Kidney tubule cell (primary cell): Measurements from ENCODE around the gene MOGAT1.
"Not testable (repeated sequence)": the region's sequence is repeated elsewhere in the genome, so short reads cannot be mapped to it uniquely, and the experiment has no call there.

ENCODE experiments used
- DNase-seq: peaks from one replicate; pipeline ENCODE4 v3.0.0-alpha.2; 2018; ENCODE audit warnings: low spot score

MOGAT1 gene

DNA sequence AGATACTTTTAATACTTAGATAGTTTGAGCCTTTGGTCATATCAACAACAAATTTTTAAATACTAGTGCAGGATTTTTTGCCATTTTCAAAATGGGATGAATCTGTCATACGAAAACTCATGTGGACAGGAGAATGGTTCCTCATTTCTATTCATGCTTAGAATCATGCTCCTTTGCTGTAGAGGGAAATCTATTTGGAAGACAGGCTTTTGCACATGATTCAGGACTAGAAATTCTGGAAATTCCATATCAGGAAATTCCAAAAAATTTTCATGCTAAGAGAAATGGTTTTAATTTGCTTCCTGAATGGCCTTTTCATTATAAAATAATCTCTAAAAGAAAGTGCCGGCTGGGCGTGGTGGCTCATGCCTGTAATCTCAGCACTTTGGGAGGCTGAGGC lies 39.3 kb downstream of the MOGAT1 start:
- no peak for DNase-seq

DNA sequence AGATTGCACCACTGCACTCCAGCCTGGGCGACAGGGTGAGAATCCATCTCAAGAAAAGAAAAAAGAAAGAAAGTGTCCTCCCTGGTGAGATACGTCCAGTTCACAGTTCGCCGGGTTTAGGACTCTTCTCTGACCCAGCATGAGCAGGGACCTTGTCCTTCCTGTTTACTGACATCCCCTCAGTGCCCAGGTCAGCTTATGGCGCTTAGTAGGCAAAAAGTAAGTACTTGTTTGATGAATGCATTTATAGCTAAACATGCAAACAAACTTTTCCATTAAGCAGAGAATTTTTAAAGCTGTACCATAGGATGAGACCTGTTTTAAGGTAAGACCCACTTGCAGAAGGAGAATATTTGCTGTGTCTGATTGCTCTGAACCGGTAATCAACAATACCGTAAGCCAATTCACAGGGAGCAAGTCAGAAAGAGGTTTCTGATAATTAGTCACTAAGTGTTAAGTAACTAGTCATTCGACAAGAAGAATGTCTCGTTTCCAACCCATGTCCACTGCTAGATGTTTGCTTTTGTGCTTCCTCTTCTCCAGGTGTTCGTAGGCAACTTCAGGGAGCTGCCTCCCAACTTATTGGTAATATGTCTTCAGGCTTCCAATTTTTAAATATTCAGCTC lies 40.0 kb downstream of the MOGAT1 start:
- DNase-seq: no peak

DNA sequence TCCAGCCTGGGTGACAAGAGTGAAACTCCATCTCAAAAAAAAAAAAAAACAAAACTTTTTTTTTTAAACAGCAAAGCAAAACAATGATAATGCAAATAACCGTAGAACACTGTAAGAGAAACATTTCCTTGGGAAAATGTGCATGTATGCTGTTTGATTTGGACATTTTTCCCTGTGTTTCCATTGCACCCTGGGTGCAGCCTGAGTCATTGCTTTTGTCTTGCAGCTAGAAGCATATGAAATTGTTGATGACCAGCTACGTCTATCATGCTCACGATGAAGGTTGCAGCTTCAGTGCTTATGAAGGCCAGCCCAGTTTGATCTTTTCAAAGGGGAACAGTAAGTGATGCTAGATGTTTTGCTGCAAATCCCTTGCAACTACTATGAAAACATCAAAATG lies 41.5 kb downstream of the MOGAT1 start:
- DNase-seq: no peak

DNA sequence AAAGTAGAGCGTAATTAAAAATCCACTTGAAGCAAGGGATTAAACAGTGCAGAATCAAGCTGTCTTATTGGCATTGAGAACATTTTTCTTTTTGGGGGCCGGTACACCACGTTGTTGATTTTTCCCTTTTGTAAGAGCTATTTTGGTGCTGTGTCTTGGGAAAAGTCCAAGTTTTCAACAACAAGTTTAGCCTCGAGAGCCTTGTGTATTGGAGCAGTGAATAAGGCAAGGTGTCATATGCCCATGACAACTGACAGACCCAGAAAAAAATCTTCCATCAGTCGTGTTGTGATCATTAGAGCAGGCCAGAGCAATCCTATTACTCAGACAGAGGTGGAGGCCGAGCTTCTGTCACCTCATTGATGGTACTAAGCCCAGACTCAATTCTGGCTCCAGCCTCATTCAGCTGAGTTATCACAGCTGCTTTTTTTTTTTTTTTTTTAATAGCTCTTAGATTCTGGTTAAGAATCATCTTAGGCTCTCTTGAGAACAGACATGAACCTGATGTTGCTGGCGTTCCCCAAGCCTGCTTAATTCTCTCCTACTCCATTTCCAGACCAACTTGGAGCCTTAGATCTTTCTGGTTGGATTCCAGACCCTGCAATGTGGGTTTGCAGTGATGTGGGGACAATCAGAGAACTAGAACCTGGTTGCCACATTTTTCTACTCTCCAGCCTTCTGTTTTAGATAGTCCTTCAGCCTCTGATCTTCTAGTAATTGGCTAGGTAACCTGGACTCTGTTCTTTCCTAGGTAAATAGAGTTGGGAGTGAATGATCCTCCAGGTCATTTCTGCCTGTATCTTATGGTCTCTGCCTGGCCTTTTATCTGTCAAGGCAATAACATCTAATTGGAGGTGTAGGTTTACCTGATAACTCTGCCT lies 43.1 kb downstream of the MOGAT1 start:
- no peak for DNase-seq

DNA sequence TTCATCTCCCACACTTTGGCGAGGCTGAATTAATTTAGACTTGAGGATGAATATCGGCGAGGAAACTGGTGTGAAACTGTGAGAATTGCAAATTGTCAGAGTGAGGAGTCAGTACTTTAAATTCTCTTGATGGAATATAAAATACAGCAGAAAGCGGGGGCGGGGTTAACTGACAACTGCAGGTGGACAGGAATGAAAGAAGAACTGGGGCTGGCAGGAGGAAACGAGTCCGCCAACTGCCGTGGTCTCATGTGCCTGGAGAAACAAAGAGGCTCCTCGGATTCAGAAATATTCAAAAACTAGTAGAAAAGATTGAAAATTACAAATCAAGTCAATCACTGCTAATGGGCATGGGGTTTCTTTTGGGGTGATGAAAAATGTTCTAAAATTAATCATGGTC lies 44.3 kb downstream of the MOGAT1 start:
- no peak for DNase-seq

DNA sequence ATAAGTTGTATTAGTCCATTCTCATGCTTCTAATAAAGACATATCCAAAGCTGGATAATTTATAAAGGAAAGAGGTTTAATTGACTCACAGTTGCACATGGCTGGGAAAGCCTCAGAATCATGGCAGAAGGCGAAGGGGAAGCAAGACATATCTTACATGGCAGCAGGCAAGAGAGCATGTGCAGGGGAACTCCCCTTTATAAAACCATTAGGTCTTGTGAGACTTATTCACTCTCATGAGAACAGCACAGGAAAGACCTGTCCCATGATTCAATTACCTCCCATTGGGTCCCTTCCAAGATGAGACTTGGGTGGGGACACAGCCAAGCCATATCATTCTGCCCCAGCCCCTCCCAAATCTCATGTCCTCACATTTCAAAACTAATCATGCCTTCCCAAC lies 48.3 kb downstream of the MOGAT1 start:
- not testable (repeated sequence) for DNase-seq

DNA sequence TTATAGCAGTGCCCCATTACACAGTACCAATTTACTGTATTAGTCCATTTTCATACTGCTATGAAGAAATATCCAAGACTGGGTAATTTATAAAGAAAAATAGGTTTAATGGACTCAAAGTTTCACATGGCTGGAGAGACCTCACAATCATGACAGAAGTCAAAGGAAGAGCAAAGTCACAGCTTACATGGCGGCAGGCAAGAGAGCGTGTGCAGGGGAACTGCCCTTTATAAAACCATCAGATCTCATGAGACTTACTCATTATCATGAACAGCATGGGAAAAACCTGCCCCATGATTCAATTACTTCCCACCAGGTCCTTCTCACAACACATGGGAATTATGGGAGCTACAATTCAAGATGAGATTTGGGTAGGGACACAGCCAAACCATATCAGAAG lies 50.1 kb downstream of the MOGAT1 start:
- not testable (repeated sequence) for DNase-seq

DNA sequence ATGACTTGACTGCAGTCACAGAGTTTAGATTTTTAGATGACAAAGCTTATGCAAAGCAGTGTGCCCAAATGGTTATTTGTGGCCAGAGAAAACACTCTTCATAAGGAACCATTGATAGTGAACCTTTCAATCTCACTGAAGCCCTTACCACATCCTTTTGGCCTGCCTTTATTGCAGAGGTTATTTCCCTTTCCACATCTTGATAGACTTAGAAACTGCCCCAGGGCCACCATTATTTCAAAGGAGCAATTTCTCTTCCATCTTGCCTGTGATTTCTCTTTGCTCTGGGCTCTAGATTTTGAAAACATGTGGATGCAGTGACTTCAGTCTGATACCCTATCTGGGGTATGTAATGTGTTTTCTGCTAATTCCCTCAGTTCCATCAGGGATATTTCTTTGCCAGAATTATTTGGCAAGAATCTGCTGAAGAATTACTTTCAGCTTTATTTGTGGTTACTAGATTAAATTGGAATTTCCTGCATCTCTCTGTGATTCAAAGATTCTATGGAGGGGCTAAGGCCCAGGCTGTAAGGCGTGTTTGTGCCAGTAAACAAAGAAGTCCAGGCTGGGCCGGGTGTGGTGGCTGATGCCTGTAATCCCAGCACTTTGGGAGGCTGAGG lies 51.0 kb downstream of the MOGAT1 start:
- DNase-seq: no peak

DNA sequence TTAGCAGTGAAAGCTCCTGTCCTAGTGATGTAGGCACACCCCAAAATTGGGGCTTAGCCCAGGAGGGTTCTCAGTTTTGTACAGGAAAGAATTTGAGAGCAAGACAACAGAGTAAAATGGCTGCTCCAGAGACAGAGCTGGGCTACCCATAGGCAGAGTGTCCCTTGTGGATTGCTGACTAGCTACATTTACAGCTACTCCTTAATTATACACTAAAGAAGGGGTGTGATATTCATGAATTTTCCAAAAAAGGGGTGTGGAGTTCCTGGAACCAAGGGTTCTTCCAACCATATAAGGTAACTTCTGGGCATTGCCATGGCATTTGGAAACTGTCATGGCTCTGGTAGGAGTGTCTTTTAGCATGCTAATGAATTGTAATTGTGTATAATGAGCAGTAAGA lies 52.8 kb downstream of the MOGAT1 start:
- DNase-seq: no peak

DNA sequence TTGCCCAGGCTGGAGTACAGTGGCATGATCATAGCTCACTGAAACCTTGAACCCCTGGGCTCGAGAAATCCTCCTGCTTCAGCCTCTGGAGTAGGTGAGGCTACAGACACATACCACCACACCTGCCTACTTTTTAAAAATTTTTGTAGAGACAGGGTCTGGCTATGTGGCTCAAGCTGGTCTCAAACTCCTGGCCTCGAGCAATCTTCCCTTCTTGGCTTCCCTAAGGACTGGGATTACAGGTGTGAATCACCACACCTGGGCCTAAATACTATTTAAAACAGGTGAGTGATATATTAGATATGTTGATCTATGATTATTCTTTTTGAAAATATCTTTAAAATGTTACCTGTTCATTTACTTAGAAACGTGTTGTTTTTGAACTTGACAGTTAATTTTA lies 57.2 kb downstream of the MOGAT1 start:
- DNase-seq: no peak

DNA sequence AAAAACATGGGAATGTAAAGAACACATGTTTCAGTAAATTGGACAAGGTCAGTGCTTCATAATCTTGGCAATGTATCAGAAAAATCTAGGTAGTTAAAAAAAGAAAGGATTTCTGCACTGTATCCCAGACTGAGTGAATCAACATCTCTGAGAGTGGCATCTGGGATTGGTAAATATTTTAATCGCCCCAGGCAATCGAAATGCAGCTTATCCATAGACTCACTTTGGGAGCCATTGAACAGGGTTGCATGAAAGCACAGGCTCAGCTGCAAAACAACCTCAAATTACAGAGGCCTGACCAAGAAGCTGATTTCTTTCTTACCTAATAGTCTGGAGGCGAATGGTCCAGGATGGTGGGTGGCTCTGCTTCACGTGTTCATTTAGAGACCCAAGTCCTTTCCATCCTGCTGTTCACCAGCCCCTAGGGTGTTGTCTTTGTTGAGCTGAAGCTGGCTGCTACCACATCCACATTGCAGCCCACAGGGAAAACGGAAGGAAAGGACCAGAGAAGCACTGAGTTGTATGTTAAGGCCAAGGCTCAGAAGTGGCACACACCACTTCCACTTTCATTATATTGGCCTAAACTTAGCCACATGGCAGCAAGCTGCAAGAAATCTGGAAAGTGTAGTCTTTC lies 59.0 kb downstream of the MOGAT1 start:
- DNase-seq: no peak

DNA sequence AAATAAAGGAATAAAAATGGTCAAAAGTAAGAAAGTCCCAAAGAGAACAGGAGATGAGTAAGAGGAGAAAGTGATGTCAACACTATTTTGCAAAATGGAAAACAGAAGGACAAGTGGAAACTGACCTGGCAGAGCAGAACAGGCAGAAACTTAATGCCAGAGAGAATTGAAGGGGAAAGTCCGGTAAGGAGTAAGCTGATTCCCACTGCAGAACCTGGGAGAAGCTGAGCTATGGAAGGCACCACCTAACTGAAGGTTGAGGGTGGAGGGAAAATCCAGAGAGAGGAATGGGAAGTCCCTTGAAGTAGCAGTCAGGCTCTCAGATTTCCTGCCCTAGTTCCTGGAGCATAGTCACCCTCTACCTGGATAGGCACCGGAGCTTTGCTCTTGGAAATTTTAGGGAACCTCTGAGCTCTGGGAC lies 59.8 kb downstream of the MOGAT1 start:
- peak; percentile 78 for DNase-seq

DNA sequence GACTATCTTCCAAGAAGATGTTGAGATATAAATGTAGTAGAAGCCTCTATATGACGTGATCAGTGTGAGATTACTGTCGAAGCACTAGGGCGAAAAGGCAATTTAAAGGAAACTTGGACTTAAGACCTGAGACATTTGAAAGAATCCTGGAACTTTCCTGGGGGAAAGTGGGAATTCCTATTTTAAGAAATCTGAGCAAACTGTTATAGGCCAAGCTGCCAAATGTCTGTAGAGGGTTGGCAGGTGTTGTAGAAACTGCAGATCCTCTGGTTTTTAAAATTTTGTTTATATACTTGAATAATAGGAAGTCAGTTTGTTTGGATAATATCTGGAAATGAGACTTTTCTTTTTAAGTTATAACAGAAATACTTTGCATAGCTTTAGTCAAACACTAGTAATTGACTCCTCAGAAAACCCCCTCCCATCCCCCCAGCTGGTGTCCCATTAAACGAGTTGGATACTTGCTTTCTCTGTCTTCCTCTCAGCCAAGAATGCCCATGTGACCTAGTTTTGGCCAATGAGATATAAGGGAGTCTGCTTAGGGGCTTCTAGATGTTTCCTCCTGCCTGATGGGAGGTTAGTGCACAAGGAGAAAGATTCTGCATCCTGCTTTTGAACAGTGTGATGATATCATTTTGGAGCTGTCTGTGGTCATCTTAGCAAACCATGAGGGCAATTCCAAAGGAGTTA lies 61.2 kb downstream of the MOGAT1 start:
- no peak for DNase-seq

DNA sequence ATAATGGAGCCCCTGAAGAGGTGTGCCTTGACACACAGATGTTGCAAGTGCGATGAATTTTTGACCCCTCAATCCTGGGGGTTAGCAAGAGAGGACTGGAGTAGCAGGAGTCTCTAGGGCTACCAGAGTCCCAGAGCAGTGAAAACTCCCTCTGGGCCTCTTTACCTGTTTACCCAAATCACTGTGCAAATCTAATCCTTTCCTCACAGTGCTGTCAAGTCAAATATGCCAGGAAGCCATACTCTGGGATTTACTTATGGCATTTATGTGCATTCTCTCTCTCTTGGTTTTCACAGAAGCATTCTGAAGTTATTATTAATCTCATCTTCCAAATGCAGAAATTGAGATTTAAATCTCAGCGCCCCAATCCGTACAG lies 62.0 kb downstream of the MOGAT1 start:
- DNase-seq: no peak

DNA sequence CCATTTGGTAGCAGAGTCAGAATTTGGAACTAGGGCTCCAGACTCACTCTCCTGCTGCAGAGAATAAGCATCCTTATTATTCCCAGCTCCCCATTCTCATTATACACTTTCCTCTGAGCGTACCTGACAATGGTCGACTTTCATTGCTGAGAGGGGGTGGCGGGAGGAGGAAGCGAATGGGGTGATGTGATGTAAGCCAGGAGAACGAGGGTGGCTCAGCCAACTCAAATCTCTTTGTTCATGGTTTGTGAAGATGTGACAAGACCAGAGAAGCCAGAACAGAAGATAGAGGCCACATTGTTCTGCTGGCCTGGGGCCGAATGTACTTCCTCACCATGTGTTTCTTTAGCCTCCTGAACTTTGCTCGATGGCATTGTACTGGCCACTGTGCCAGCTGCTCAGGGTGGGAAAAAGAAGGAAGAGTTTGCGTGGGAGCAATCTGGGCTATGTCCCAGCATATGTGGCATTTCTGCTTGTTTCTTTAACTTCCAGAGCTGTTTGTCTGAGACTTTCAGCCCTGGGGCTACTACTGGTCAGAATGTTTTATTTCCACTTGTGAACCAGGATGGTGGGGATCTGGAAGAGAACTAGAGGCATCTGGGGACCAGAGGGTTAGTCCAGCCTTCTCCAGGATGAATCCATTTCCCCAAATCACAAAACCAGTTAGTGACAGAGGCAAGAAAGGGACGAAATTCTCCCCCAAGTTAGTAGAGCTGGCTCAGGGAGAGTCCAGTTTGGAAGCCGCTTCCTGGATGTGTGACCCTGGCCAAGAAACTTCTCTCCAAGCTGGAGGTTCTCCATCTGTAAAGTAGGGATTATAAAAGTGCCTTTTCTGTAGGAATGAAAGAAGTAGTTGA lies 62.6 kb downstream of the MOGAT1 start:
- no peak for DNase-seq

DNA sequence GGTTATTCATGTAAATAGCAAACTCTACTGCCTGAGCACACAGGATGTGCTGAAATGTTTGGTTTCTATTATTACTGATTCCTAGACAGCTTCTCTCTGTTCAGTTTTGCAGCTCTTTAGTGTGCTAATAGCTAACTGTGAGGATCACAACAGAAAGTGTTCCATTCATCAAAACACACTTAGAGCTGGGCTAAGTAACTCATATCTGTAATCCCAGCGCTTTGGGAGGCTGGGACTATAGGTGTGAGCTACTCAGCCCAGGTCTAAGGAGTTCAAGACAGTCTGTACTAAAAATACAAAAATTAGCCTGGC lies 63.2 kb downstream of the MOGAT1 start:
- DNase-seq: no peak

DNA sequence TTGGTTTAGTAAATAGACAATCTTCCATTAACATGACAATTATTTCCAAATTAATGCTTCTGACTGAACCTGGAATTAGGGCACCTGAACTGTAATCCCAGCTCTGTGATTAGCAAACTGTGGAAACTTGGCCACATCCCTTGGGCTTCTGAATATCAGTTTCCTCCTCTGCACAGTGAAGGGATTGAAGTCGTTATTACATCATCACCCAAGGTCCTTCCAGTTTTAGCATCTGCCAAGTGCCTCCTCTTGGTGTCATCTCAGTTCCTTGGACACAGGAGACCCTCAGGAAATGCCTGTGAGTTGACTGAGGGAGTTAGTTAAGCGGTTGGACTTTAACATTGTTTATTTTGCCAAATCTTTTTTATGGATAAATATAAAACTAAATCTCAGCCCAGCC lies 64.8 kb downstream of the MOGAT1 start:
- DNase-seq: no peak

DNA sequence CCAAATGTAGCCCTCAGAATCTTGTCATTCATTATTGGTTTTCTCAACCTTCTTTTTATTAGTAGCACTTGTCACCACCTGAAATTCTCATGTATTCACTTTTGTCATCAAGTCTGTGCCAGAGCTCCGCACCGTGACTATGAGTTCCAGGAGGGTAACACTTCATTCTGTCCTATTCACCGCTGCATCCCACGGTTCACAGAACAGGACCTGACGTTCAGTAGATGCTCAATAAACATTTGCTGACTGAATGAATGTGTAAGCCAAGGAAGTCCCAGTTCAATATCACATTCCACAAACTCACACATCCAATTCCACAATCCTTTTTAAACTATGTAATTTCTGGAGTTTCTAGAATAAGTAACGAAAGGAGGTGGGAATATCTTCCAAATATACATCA lies 65.5 kb downstream of the MOGAT1 start:
- DNase-seq: peak; percentile 9

DNA sequence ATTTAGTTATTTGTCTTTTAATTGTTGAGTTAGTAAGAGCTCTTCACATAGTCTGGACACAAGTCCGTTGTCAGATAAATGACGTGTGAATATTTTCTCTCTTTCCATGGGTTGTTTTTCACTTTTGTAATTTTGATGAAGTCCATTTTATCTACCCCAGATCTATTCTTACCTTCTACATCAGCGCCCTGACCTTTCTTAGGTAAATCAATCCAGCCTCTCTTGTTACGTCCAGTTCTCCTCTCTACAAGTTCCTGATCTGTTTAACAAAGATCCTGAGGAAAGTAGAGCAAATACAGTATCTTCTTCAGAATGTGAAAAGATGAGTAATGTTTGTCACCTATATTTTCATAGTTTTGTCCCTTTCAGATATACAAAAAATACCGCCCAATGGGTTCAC lies 66.9 kb downstream of the MOGAT1 start:
- DNase-seq: no peak

DNA sequence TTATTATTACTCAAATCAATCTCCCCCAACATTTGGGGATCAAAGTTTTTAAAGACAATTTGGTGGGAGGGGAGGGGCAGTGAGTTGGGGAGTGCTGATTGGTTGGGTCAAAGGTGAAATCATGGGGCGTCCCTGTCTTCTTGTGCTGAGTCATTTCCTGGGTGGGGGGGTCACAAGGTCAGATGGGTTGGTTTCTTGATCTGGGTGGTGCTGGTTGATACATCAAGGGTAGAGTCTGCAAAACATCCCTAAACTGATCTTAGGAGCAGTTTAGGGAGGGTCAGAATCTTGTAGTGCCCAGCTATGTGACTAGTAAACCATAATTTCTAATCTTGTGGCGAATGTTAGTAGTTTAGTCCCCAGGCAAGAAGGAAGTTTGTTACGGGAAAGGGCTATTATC lies 67.4 kb downstream of the MOGAT1 start:
- DNase-seq: no peak

DNA sequence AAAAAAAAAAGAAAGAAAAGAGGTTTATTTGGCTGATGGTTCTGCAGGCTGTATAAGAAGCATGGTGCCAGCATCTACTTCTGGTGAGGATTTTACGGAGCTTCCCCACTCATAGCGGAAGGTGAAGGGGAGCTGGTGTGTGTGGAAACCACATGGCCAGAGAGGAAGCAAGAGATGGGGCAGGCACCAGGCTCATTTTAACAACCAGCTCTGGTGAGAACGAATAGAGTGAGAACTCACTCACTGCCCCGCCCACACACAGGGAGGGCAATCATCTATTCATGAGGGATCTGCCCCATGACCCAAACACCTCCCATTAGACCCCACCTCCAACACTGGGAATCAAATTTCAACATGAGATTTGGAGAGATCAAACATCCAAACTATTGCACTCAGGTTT lies 68.5 kb downstream of the MOGAT1 start:
- DNase-seq: no peak
